Dermis microvascular lymphatic vessel endothelial cell (primary cell): Measurements from ENCODE around the gene ATRIP. TPM values are rescaled to one million over a fixed set of nuclear protein-coding genes. Genes with fewer than 3 reads are reported as not detected.

ENCODE experiments used
- DNase-seq, 2 donors: peaks; one replicate each; pipeline versions ENCODE4 v3.0.0 to v3.0.0-alpha.2; 2010; ENCODE audit warnings: low read depth in 2 of 2
- total RNA-seq: library from RNA; depleted of rRNA; stranded (reverse); fragments of >200 nt; gene quantifications from 2 replicates; pipeline ENCODE4 v1.2.1, GENCODE V29; 2014

ATRIP gene
- total RNA-seq, 1 donor from 2014 or later, result 4.9 TPM

DNA sequence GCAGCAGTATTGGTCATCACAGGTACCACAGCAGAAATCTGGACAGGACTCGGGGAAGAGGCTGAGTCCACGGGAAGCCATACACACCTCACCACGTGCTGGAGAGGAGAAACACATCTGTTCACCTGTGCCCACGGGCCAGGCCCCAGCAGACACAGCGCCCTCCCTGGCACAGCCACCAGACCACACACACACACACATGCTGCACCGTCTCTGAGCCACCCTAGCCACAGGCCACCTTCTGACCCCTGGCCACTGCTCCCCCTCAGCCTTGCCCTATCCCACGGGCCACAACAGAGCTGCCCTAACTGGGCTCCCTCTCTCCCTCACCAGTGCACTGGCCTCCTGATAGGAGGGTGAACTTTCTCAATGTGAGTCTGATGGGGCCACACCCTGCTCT is 54.7 kb downstream of the ATRIP start:
- DNase-seq, result no peak

DNA sequence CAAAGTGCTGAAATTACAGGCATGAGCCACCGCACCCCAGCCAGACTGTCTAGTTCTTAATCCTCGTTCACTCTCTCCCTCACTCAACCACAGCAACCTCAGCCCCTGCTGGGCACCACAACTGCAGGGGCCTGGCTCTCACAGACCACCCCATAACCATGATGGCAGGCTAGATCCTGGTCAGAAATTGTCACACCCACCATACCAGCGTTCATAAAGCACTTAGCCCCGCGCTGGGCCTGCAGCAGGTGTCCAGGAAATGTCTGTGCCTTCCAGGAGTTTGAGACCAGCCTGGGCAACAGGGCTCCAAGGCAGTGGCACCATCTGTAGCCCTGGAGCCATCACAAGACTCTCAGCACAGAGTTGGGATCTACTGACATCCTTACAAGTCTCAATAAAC is 55.6 kb downstream of the ATRIP start:
- DNase-seq, result no peak

DNA sequence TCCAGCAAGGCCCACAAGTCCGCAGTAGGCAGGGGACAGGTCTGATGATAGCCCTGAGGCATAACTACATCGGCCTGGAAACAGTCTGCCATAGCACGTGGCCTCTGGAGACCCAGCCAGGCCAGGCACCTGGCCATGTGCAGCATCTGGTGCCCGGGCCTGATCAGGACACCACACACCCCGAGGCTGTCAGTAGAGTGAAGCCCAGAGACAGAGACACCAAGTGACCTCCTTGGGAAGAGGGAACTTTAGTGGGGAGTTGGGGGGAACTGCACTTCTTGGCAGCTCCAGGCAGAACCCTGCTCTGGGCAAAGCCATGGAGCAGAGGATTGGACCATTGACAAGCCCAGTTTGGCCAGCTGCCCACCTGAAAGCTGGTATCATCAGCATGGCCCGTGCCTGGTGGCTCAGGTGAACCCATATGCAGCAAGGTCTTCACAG is 56.2 kb downstream of the ATRIP start:
- no peak for DNase-seq

DNA sequence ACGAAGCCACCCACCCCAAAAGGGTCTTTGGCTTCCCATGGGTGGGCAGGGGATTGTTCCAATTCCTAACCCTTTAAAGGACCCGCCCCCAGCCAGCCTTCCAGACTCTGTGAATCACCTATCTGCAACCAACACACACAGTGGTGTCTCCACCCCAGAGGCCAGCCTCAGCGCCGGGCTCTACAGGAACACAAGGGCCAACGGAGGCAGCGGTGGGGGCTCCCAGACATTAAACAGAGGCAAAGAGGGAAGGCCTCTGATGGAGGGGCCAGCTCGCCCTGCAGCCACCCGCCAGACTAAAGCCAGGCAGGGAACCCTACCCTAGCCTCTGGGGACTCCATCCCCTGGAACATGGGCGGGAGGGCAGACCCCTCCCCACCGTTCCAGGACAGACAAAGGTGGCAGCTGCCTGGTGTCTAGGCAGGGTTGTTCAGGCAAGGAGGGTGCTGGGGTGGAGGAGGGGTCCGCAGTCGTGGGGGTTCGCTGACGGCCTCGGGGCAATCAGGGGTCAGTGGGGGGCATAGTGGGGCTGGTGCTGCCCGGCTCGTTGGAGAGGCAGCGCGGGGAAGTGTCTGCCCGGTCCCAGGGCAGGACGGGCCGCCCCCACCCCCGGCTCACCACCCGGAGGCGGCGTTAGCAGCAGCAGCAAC is 57.0 kb downstream of the ATRIP start:
- DNase-seq, result peak in 1 of 2 donors; percentile 60

DNA sequence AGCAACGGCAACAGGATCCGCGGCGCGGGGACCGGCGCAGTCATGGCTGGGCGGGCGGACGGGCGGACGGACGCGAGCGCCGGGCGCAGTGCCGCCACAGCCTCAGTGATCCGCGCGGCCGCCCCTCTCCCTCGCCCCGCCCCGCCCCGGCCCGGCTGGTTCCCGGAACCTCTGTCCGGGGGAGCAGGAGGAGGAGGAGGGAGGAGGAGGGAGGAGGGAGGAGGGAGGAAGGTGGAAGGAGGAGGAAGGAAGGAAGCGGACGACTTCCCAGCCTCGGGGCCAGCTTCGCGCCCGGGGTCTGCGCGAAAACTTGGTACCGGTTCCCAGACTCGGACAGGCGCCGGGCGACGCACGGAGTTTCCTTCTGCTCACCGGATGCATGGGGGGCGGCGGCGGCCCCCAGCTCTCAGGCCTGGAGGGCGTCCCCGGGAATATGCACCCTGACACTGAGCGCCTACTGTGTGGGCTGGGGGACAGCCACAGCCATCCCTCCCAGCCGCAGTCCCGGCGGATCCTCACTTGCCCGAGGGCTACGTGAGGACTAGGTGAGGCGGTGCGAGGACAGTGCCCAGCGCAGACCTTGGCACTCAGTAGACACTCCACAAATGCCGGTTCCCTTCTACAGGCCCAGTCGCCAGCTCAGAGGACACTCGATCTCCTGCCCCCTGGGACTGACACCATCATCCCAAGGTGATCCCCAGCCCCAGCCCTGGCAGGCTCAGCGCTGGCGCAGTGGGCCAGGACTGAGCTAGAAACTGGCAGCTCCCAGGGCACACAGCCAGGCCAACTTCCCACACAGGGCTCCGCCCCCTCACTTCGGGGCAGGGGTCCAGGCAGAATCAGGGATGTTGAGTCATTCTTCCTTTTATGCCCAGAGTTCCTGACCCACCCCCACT is 57.8 kb downstream of the ATRIP start, which contains the start of gene SHISA5:
SHISA5 (minus strand) TSS at position 124 of the 896 bp plus-strand sequence; CDS start at position 44, 80 bp downstream.
- DNase-seq, result peak; percentile 60 to 87

DNA sequence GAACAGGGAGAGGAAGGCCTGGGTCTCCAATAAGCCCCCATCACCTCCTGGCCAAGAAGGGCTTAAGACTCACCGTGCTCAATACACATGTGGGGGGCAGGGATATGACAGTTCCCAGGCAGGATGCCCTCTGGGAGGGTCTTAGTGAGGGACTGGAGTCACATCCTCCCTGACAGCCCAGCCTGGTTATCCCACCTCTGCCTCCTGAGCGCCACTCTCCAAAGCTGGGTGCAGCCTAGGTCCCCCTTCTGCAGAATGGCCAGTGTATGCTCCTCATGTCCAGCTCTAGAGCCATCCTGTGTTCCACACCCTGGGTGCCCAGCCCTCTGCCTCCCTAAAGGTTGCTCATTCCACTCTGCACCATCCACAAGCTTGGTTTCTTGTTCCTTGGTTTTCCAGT is 58.6 kb downstream of the ATRIP start:
- DNase-seq, result no peak

DNA sequence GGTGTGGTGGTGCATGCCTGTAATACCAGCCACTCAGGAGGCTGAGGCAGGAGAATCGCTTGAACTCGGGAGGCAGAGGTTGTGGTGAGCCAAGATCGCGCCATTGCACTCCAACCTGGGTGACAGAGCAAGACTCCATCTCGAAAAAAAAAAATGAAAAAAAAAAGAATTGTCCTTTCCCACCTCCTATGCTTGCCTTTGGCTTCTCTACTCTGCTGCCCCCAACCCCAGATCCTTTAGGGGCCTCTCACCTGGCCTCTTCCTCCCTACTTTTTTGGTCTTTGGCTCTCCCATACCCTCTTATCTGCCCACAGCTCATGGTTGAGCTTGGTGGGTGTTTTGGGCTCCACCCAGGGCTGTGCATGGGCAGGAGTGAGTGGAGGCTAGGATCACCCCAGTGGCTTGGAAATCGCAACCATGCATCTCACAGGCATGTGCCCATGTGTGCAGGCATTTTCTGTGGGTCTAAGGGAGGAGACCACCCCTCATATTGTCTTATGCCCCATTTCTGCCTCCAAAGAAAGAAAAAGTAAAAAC is 59.5 kb downstream of the ATRIP start:
- no peak for DNase-seq

DNA sequence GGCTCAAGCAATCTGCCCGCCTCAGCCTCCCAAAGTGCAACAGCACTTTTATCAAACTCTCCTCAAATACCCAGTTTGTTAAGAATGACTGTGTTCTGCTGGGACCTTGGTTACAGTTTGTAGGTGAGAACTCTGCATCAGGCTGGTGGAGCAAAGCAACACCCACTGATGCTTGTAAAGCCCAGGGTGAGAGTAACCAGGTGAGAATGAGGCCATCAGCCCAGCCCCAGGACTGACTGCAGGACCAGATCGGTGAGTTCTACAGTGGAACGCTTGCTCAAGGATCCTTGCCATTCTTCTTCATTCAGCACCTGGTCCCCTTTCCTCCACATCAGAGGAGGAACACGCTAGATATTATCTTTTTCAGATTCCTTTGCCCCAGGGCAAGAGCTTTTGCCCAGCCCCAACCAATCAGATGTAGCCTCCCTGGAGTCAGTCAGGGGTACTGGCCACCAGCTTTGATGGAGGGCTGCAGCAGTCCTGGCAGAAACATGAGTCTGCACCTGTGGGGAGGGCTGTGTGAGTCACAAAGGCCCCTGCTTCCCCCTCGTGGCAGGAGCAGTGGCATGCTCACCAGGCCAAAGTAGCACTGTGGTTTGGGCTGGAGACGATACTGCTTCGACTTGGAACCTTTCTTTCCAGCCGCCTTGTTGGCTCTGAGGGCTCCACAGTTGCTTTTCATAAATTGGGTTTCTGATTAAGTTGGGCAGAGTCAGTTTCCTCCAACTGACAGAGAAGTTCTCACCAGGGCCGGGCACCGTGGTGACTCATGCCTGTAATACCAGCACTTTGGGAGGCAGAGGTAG is 60.9 kb downstream of the ATRIP start:
- DNase-seq, result peak; percentile 63 to 80

DNA sequence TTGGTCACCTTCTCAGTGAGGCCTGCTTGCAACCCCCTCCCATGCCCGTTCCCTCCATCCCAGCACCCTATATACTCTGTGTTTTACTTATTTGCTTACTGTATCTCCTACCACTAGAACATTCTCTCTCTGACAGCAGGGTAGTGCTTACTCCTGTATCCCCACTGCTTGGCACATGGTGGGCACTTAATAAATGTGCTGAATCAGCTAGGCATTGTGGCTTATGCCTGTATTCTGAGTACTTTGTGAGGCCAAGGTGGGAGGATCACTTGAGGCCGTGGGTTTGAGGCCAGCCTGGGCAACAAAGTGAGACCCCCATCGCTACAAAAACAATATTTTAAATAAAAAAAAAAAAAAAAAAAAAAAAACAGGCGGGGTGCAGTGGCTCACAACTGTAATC is 65.0 kb downstream of the ATRIP start:
- no peak for DNase-seq

DNA sequence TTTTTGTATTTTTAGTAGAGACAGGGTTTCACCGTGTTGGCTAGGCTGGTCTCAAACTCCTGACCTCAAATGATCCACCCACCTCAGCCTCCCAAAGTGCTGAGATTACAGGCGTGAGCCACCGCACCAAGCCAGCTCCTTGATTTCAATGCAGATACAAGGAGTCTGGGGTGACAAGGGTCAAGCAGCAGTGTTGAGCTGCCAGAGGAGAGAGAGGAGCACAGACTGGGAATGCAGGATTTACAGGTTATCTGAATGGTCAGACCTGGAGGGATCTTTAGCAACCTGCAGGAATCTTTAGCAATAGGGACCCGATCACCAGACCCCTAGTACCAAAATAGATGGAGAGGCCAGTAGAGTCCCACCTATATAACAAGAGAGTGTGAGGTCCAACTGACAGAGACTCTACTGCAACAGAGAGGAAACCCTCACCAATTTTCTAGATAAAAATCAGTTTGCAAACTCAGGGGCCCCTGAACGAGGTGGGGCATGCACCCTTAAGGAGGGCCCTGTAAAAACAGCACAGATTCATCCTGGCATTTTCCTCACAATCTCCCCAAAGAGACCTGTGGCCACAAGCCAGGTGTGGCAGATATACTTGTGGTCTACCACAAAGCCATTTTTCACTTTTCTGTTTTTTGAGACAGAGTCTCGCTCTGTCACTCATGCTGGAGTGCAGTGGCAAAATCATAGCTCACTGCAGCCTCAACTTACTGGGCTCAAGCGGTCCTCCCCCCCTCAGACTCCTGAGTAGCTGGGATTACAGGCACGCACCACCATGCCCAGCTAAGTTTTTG is 68.1 kb downstream of the ATRIP start:
- DNase-seq, result no peak

Other genes with a start within 250 kb of the ATRIP start
- gene CAMP, start 223.2 kb upstream of the ATRIP start, total RNA-seq, result not detected in 2 replicates
- gene ZNF589, start 205.6 kb upstream of the ATRIP start, total RNA-seq, result 2.8 and 3.4 TPM in 2 replicates
- gene NME6, start 145.4 kb upstream of the ATRIP start, total RNA-seq, result 15.3 and 20.5 TPM in 2 replicates
- gene SPINK8, start 113.1 kb upstream of the ATRIP start, total RNA-seq, result not detected in 2 replicates
- gene FBXW12, start 74.5 kb upstream of the ATRIP start, total RNA-seq, result not detected in 2 replicates
- 13.9 and 20.5 TPM in 2 replicates for gene PLXNB1, start 16.7 kb upstream of the ATRIP start, total RNA-seq
- gene CCDC51, start 6.6 kb upstream of the ATRIP start, total RNA-seq, result 9.7 and 13.1 TPM in 2 replicates
- 108 and 193 TPM in 2 replicates for gene TMA7, start 6.5 kb upstream of the ATRIP start, total RNA-seq
- 71.8 and 91.9 TPM in 2 replicates for gene SHISA5, start 57.4 kb downstream of the ATRIP start, total RNA-seq
- gene PFKFB4, start 110.1 kb downstream of the ATRIP start, total RNA-seq, result 0.76 and 1.3 TPM in 2 replicates
- not detected in 2 replicates for gene UCN2, start 117.0 kb downstream of the ATRIP start, total RNA-seq
- under 0.01 and 0.13 TPM in 2 replicates for gene COL7A1, start 148.6 kb downstream of the ATRIP start, total RNA-seq
- 311 and 325 TPM in 2 replicates for gene UQCRC1, start 162.9 kb downstream of the ATRIP start, total RNA-seq
- 0.13 TPM in 1 of 2 replicates, not detected in the other for gene TMEM89, start 175.0 kb downstream of the ATRIP start, total RNA-seq
- gene SLC26A6, start 188.7 kb downstream of the ATRIP start, total RNA-seq, result 11.0 and 12.5 TPM in 2 replicates
- 0.13 and 0.25 TPM in 2 replicates for gene CELSR3, start 216.1 kb downstream of the ATRIP start, total RNA-seq
- gene NCKIPSD, start 239.2 kb downstream of the ATRIP start, total RNA-seq, result 4.6 and 5.9 TPM in 2 replicates